BJ (cell line): ENCODE data around the gene HLF. TPM values are rescaled to one million over a fixed set of nuclear protein-coding genes. Genes with fewer than 3 reads are reported as not detected.
A peak's percentile ranks its signal among the peaks of the same experiment; 100 is the strongest.

Experiments
- CTCF ChIA-PET: fragments of 350-600 bp; formaldehyde crosslinking; extraction: SDS; loops from one replicate; lab custom pipeline; 2021; ENCODE audit warnings: antibody characterized with exemption, inconsistent platforms; lab: Yijun Ruan, JAX
- POLR2A ChIA-PET: fragments of 300-600 bp; sonication (Branson Sonifier 250); formaldehyde crosslinking; extraction: SDS; loops from one replicate; lab custom pipeline; 2021; ENCODE audit warnings: antibody characterized with exemption; lab: Charles Lee
- DNase-seq: peaks from one replicate; pipeline ENCODE4 v3.0.0-alpha.2; 2011; ENCODE audit warnings: low read depth
- H3K27me3 ChIP-seq: 2 replicates; pipeline ENCODE4 v1.6.0; 2011; ENCODE audit warnings: low read length; ENCODE audit not compliant: control insufficient read depth, insufficient read depth
- H3K36me3 ChIP-seq: 2 replicates; pipeline ENCODE4 v1.5.1; 2011; ENCODE audit warnings: low read length; ENCODE audit not compliant: control insufficient read depth, insufficient read depth
- H3K4me3 ChIP-seq: 2 replicates; pipeline ENCODE4 v1.5.1; 2011; ENCODE audit warnings: low read depth, mild to moderate bottlenecking, control low read depth, low read length
- polyA plus RNA-seq: library from polyadenylated mRNA; depleted of rRNA; stranded (reverse); fragments of >200 nt; gene quantifications from 2 replicates; pipeline ENCODE4 v1.2.3, GENCODE V29; 2011
- TF ChIP-seq, protein P1 (sequence below): IDR thresholded peaks from 2 replicates; pipeline ENCODE4 v1.5.1; 2011; ENCODE audit warnings: low read depth, mild to moderate bottlenecking, control low read depth, inconsistent platforms, low read length, moderate library complexity; ENCODE audit not compliant: insufficient read depth

The HLF gene
- polyA plus RNA-seq, 1 experiment, result not detected

- Histone ChIP-seq H3K36me3 (no peaks in the 10 kb centered on the region), H3K4me3 (no peak overlapping the region), H3K27me3 (no peaks in the 10 kb centered on the region)
- POLR2A ChIA-PET, result no interaction called here
- CTCF ChIA-PET, result interaction anchor here (1.0 kb wide), 1 partner anchor 36 kb away, joined by 3 read pairs; no protein-coding TSS in a partner anchor
- no peak for DNase-seq
- TF ChIP-seq, protein P1, sequence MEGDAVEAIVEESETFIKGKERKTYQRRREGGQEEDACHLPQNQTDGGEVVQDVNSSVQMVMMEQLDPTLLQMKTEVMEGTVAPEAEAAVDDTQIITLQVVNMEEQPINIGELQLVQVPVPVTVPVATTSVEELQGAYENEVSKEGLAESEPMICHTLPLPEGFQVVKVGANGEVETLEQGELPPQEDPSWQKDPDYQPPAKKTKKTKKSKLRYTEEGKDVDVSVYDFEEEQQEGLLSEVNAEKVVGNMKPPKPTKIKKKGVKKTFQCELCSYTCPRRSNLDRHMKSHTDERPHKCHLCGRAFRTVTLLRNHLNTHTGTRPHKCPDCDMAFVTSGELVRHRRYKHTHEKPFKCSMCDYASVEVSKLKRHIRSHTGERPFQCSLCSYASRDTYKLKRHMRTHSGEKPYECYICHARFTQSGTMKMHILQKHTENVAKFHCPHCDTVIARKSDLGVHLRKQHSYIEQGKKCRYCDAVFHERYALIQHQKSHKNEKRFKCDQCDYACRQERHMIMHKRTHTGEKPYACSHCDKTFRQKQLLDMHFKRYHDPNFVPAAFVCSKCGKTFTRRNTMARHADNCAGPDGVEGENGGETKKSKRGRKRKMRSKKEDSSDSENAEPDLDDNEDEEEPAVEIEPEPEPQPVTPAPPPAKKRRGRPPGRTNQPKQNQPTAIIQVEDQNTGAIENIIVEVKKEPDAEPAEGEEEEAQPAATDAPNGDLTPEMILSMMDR, result no peak
Observed at GRCh38 chr17:55319933-55320593, 55.3 kb downstream of the HLF start.

DNA sequence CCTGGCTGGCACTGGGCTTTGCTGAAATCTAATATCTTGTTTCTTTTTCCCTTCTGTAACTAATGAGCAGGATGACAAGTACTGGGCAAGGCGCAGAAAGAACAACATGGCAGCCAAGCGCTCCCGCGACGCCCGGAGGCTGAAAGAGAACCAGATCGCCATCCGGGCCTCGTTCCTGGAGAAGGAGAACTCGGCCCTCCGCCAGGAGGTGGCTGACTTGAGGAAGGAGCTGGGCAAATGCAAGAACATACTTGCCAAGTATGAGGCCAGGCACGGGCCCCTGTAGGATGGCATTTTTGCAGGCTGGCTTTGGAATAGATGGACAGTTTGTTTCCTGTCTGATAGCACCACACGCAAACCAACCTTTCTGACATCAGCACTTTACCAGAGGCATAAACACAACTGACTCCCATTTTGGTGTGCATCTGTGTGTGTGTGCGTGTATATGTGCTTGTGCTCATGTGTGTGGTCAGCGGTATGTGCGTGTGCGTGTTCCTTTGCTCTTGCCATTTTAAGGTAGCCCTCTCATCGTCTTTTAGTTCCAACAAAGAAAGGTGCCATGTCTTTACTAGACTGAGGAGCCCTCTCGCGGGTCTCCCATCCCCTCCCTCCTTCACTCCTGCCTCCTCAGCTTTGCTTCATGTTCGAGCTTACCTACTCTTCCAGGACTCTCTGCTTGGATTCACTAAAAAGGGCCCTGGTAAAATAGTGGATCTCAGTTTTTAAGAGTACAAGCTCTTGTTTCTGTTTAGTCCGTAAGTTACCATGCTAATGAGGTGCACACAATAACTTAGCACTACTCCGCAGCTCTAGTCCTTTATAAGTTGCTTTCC lies 56.0 kb downstream of the HLF start:
- Histone ChIP-seq H3K4me3 (no peak overlapping the region), H3K36me3 (no peaks in the 10 kb centered on the region), H3K27me3 (no peaks in the 10 kb centered on the region)
- DNase-seq, result no peak
- ChIA-PET POLR2A (no interaction called here), CTCF (interaction anchor here (0.8 to 1.0 kb wide), 3 partner anchors 9 to 36 kb away, joined by 3 read pairs; no protein-coding TSS in a partner anchor)
- TF ChIP-seq, protein P1, result no peak

- Histone ChIP-seq H3K27me3 (no peaks in the 10 kb centered on the region), H3K36me3 (no peaks in the 10 kb centered on the region), H3K4me3 (no peak overlapping the region)
- DNase-seq, result no peak
- ChIA-PET CTCF (interaction anchor here (0.7 to 1.0 kb wide), 4 partner anchors 9 to 346 kb away, joined by 3 read pairs; no protein-coding TSS in a partner anchor), POLR2A (no interaction called here)
- TF ChIP-seq, protein P1, result no peak
Observed at GRCh38 chr17:55321427-55322060, 56.8 kb downstream of the HLF start.

DNA sequence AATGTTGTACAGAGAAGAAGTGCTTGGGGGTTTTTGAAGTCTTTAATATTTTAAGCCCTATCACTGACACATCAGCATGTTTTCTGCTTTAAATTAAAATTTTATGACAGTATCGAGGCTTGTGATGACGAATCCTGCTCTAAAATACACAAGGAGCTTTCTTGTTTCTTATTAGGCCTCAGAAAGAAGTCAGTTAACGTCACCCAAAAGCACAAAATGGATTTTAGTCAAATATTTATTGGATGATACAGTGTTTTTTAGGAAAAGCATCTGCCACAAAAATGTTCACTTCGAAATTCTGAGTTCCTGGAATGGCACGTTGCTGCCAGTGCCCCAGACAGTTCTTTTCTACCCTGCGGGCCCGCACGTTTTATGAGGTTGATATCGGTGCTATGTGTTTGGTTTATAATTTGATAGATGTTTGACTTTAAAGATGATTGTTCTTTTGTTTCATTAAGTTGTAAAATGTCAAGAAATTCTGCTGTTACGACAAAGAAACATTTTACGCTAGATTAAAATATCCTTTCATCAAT lies 57.8 kb downstream of the HLF start:
- no peak overlapping the region for H3K4me3 ChIP-seq
- H3K36me3 ChIP-seq, result no peaks in the 10 kb centered on the region
- H3K27me3 ChIP-seq, result no peaks in the 10 kb centered on the region
- DNase-seq, result peak; percentile 79
- TF ChIP-seq, protein P1, result no peak
- ChIA-PET POLR2A (no interaction called here), CTCF (interaction anchor here (0.7 kb wide), 2 partner anchors 12 to 346 kb away, joined by 3 read pairs; no protein-coding TSS in a partner anchor)
